Right ventricle myocardium superior (tissue), 1 donor: ENCODE results near the gene TRMT61B. TPM values are rescaled to one million over a fixed set of nuclear protein-coding genes. Genes with fewer than 3 reads are reported as not detected.

Experiments
- ATAC-seq: fragments of 200-7000 bp; cut with Tn5 transposase; one replicate; pipeline ENCODE4 v1.9.1; 2020; ENCODE audit warnings: mild to moderate bottlenecking; ENCODE audit not compliant: poor library complexity
- DNase-seq: peaks from one replicate; pipeline ENCODE4 v3.0.0-alpha.2; 2020
- intact Hi-C: fragments of 100-400 bp; cut with DNase I; formaldehyde crosslinking; loops from one replicate; pipeline ENCODE4 v1.11.2; 2022
- total RNA-seq: library from RNA; stranded (reverse); fragmentation: NEBNext Ultra II Directional; extraction: Animal tissue kit (Norgen Biotek cat#: 25700); gene quantifications from one replicate; pipeline ENCODE4 v1.2.1, GENCODE V29; 2021
- donor health status: DM: no; HTN: yes; CAD: no; lungs with severe emphysema.

Gene TRMT61B
- total RNA-seq, 1 donor from 2014 or later = 22.2 TPM

DNA sequence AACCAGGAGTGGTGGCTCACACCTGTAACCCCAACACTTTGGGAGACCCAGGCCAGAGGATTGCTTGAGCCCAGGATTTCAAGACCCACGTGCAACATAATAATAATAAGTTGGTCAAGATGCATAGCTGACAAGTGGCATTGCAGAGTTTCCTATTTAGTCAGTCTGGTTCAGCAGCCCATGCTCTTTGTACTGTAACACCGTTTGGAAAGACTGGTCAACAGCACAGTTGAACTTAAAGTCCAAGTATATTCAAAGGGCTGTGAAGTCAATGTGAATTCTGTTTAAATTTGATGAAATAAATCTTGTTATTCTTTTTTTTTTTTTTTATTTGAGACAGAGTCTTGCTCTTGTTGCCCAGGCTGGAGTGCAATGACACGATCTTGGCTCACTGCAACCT lies 1.5 kb upstream of the TRMT61B start:
- no peak for ATAC-seq
- no peak for DNase-seq
- intact Hi-C loops = no loop called here

DNA sequence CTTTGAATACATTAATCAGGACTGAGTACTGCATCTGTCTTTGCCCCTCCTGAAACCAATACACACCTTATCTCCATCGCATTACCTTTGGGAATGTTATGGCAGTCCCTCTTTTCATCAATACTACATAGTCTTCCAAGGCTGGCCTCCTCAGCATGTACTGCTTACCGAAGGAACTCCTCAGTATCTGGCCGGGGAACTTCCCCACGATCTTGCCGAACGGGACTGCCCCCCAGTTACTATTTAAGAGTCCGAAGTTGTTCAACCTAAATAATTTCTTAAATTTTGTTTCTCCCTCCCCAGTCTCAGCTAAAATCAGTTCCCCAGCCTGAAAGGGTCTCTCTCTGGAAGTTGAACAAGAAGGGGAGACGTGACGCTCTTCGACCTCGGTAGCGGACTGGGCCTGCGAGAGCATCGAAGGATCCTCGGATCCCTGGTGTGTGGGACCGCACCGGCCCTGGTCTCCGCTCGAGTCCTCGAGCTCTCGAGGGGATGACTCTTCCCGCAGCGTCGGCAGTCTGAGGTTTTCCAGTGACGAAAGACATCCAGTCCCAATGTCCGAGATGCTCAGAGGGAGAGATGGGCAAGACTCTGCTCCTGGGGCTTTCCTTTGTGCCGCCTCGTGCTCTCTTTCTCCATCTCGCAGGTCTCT lies 489 bp downstream of the TRMT61B start:
- ATAC-seq (no peak), DNase-seq (peak; percentile 51)
- intact Hi-C loops = no loop called here

DNA sequence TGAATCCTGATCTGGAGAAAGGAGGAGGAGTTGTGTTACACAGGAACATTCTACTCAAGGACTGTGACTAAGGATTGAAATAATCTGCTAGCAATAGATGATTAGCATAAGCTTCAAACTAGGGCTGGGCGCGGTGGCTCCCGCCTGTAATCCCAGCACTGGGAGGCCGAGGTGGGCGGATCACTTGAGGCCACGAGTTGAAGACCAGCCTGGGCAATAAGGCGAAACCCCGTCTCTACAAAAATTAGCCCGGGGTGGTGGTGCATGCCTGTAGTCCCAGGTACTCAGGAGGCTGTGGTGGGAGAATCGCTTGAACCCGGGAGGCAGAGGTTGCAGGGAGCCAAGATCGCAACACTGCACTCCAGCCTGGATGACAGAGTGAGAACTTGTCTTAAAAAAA lies 1.5 kb downstream of the TRMT61B start:
- ATAC-seq = no peak
- intact Hi-C loops = no loop called here
- DNase-seq = no peak

DNA sequence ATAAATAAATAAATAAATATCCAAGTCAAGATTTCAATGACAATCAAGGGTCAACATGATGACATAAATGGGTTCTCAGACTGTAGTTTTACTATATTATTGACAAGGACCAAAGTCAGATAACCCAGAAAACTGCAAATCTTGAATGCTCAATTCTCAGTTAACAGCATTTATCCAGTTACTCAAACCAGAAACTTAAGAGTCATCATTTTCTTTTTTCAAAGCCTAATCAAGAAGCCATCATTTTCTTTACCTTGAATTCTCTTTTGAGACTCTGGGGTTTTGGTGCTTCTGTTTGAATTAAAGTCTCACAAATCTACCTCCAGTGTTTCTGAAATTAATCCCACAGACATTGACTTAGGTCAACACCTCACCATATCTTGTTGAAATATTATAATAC lies 14.1 kb downstream of the TRMT61B start:
- ATAC-seq (no peak), DNase-seq (no peak)
- intact Hi-C loops = no loop called here

DNA sequence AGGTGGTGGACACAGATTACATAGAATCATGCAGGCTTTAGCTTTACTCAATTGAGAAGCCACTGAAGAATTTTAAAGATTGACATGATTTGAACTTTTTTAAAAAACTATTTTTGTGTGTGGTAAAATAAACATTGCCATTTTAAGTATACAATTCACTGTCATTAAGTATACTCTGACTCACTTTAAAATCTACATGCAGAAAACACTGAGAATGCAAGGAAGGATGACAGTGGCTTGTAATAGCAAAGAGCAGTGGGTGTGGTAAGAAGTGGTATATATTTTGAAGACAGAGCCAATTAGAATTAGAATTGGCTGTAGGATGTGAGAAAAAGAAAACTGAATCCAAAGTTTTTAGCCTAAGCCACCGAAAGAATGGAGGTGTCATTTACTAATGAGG lies 14.9 kb downstream of the TRMT61B start:
- intact Hi-C loops = no loop called here
- no peak for ATAC-seq
- DNase-seq = no peak

DNA sequence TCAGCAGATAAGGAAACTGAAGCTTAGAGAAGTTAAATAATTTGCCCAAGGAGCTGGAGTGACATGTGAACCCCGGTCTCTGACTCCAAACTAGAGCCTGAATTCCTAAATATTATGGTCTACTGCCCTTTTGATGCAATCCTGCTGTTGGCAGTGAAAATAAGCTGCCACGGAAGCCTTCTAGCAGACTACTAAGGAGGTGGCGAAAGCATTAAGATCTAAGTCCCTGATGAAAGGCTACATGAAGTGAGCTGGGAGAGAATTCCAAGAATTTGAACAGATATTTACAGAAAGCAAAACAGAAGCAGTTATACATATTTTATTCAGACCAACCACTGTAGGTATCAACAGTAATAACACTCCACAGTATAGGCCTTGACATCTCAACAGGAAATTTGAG lies 28.1 kb downstream of the TRMT61B start:
- DNase-seq (no peak), ATAC-seq (no peak)
- intact Hi-C loops = no loop called here

DNA sequence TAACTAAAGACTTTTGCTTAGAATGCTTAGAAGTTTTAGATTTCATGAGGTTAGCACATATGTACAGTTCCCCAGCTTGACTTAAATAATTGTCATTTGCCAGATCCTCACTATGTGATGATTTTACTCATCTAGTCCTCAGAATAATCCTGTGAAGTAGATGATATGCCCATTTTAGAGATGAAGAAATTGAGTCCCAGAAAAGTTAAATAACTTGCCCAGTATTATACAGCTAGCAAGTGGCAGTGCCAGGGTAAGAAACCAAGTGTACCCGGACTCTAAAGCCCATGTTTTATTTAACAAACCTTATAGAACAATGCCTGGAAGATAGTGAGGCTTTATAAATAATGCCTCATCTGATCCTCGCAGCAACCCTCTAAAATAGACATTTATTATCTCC lies 31.1 kb downstream of the TRMT61B start:
- no peak for ATAC-seq
- intact Hi-C loops = no loop called here
- no peak for DNase-seq

DNA sequence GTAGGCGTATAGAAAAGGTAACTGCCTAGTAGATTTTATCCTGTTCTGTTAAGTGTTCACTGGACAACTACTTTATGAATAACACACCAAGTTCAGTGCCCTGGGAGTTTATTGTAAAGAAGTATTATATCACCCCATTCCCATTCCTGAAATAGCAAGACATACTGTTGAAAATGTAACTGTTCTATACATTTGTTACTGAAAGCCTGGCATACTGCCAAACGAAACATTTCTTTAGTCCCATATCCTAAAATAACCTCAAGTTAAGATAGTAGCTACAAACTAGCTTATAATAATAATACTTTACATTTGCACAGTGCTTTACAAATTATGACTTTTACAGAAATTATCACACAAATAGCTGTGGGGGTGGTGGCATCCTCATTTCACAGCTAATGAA lies 34.3 kb downstream of the TRMT61B start:
- no peak for DNase-seq
- intact Hi-C loops = no loop called here
- no peak for ATAC-seq

DNA sequence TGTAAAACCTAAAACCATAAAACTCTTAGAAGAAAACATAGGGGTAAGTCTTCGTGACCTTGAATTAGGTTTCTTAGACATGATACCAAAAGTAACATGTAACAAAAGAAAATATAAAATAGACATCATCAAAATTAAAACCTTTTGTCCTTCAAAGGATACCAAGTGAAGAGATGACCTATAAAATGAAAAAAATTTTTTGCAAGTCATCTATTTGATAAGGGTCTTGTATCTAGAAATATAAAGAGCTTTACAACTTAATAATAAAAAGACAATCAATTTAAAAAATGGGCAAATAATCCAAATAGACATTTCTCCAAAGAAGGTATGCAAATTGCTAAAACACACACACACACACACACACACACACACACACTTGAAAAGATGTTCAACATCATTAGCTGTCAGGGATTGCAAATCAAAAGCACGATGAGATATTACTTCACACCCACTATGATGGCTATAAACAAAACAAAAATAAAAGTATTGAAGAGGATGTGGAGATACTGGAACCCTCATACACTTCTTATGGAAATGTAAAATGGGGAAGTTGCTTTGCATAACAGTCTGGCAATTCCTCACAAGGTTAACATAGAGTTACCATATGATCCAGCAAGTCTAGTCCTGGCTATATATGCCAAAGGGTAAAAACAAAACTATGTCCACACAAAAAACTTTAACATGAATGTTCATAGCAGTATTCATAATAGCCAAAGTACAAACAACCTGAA lies 36.2 kb downstream of the TRMT61B start:
- ATAC-seq (no peak), DNase-seq (no peak)
- intact Hi-C loops = no loop called here

DNA sequence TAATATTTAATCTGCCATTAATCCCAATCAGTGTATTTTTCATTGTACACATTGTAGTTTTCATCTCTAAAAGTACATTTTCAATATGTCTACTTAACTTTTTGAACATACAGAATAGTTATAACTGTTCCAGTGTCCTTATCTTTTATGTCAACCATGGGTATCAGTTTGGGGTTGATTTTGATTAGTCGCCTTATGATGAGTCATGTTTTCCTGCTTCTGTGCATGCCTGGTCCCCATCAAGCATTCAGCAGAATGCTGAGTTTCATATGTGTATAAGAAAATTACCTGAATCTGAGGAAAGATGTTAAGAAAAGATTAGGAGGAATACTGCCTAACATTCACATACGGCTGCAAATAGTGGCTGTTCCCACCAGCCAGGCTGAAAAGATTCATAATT lies 41.7 kb downstream of the TRMT61B start:
- no peak for DNase-seq
- ATAC-seq = no peak
- intact Hi-C loops = no loop called here

DNA sequence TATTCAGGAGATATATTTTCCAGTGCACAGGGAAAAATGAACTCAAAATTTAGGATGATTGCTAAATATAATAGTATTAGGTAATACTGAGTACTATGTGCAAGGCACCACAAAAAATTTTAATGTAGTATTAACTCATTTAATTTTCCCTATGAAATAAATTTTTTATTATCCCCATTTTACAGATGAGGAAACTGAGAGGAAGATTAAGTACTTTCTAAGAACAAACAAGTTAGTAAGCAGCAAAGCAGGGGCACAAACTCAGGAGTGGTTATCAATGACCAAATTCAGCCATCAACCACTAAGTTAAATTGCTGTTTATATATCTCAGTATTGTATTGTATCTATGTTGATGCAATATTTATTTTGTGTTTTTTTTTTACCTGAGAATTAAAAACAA lies 45.2 kb downstream of the TRMT61B start:
- intact Hi-C loops = no loop called here
- no peak for ATAC-seq
- DNase-seq = no peak

DNA sequence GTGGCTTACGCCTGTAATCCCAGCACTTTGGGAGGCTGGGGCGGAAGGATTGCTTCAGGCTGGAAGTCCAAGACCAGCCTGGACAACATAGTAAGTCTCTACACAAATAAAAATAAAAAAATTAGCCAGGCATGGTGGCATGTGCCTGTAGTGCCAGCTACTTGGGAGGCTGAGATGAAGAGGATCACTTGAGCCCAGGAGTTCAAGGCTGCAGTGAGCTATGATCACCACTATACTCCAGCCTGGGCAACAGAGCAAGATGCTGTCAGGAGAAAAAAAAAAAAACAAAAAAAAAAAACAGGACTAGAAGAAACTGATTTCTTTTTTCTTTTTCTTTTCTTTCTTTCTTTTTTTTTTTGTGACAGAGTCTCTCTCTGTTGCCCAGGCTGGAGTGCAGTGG lies 45.9 kb downstream of the TRMT61B start:
- DNase-seq = no peak
- intact Hi-C loops = no loop called here
- no peak for ATAC-seq

DNA sequence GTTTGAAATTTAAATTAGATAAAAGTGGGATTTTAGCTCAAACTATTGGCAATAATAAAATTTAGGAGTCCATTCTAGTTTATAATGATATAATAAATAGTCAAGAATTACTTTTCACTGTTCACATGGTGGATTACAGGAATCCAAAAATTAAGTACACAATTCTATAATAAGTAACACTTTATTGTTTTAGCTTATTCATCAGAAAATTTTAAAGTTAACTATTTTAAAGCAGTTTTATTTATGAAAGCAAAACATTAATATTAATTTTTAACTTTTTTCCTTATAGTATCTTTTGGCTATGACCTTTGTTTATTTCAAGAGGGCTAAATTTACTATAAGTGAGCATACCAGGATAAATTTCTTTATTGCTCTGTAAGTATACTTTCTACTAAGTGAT lies 48.1 kb downstream of the TRMT61B start:
- ATAC-seq = no peak
- DNase-seq = no peak
- intact Hi-C loops = no loop called here

DNA sequence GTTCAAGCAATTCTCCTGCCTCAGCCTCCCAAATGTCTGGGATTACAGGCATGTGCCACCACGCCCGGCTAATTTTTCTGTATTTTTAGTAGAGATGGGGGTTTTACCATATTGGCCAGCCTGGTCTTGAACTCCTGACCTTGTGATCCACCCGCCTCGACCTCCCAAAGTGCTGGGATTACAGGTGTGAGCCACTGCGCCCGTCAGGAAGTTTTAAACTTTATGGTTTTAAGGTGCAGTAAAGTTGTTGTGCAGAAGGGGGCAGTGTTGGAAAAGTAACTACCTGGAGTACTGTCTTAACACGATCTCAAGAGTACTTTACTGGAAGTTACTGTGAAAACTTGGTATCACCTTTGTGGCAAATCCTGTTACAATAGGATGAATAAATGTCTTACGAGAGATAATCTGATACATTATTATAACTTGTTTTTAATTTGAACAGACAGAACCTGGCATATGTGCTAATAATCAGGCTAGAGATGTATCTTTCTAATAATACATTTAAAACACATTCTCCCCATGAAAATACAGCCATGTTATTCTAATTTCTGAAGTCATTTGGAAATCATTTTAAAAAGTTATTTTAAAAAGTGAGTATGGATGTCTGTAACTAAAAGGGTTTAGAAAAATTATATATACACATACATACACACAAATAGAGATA lies 48.7 kb downstream of the TRMT61B start:
- intact Hi-C loops = no loop called here
- DNase-seq = no peak

DNA sequence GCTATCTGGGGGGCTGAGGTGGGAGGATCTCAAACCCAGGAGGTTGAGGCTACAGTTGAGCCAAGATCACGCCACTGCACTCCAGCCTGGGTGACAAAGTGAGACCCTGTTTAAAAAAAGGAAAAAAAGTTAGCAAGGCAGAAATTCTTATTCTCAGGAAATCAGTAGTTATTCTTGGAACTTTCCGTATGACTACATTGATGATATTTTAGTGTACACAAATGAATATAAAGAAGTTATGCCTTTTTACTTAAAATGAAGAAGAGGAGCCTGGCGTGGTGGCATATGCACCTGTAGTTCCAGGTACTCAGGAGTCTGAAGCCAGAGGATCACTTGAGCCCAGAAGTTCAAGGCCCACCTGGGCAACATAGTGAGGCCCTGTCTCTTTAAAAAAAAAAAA lies 52.1 kb downstream of the TRMT61B start:
- intact Hi-C loops = no loop called here

More for the DNA sequence above, 48.7 kb downstream of the TRMT61B start:
- ATAC-seq = peak; percentile 71

DNA sequence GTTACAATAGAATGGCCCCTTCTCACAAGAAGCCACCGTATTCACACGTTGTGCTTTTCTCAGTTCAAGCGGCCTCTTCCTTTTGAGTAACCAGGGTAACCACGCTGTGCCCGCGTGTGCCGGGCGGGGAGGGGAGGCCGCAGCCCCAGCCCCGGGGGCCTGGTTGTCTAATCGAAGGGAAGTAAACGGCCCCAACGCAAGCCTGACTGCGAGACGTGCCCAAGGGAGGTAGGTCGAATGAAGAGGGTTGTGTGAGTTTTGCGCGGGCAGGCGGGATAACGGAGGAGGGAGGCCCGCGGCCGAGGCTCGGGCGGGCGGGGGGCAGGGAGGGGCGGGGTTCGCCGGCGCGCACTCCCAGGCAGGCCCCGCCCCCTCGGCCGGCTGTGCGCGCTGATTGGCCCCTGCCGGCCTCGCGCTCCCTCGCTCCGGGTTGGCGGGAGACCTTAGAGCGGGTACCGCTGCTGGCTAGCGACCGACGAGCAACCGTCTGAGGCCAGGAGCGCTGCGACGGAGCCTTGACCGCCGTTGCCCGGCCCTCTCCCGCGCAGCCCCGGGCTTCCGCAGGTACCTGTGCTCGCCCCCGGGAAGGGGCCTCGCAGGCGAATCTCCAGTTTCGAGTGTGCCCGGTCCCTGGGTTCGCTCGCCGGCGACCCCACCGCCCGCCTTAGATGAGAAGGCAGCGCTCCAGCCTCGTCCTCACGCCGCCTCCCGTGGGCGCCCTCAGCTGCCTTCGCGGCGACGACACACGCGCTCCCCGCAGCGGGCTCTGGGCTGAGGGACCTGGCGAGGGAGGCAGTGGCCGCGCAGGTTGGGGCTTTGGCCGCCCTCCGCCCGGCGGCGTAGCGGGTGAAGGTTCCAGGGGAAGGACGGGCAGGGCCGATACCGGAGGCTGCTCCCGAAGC lies 59.5 kb downstream of the TRMT61B start, which contains the start of gene SPDYA:
Gene SPDYA (plus strand): TSS at position 451 of the 902 bp plus-strand sequence. CDS start 5,181 bp downstream, outside the sequence.
- DNase-seq (peak; percentile 84), ATAC-seq (peak; percentile 97)
- intact Hi-C loops = no loop called here

More for the DNA sequence above, 52.1 kb downstream of the TRMT61B start:
- ATAC-seq = no peak
- no peak for DNase-seq

DNA sequence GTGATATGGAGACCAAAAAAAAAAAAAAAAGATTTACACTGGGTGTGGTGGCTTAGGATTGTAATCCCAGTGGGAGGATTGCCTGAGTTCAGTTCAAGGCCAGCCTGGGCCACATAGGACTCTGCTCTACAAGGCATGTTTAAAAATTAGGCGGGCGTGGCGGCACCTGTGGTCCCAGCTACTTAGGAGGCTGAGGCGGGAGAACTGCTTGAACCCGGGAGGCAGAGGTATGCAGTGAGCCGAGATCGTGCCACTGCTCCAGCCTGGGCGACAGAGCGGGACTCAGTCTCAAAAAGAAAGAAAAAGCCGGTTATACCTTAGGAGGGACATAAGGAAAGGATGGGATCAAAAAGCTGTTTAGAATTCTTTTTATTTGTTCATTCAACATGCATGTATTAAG lies 60.2 kb downstream of the TRMT61B start:
- ATAC-seq (no peak), DNase-seq (no peak)
- intact Hi-C loops = no loop called here

DNA sequence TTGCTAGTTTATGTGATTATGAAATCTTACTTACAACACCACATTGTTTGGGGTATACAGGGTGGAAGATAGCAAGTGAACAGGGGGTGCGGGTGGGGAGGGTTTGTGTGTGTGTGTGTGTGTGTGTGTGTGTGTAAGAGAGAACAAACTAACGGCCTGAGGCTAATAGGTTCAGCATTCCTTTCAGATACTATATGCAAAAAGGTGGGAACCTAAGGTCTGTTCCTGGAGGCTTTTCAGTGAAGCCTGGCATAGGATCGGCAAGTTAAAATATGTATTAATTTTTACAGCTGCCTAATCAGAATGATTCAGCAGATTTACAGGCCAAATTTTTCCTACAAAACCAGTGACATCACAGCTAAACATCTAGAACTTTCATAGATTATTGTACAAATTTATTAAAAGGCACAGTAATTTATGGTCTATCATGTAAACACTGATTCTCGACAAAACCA lies 67.1 kb downstream of the TRMT61B start:
- ATAC-seq (no peak), DNase-seq (no peak)
- intact Hi-C loops = no loop called here

DNA sequence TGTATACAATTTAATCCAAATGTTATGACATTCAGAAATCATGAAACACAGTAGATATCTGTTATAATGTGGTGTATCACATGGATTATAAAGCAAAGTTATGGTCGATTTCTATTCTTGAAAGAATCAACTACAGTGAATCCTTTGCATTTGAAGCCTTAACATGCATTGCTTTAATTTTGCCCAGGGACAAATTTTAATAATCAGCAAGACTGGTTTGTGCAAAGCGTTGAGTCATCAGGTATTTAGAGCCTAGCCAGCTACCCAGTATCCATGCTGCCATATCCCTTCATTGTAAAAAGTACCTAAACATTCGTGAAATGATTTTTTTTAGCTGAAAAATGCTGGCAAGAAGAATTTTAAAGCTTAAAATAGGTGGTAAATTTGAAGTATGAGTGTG lies 68.4 kb downstream of the TRMT61B start:
- no peak for DNase-seq
- ATAC-seq = no peak
- intact Hi-C loops = no loop called here
